GM08714 (cell line): ENCODE measurements around the gene NXF1.
A peak's percentile ranks its signal among the peaks of the same experiment; 100 is the strongest.
"Not testable (repeated sequence)": the region's sequence is repeated elsewhere in the genome, so short reads cannot be mapped to it uniquely, and the experiment has no call there.

Experiments
- H3K4me3 ChIP-seq: fragments of 200-500 bp; sonication (Bioruptor generic); 2 replicates; pipeline ENCODE4 v1.5.1; 2014; ENCODE audit warnings: mild to moderate bottlenecking, low read length, inconsistent platforms
- ZNF274 ChIP-seq: IDR thresholded peaks from 2 replicates; pipeline ENCODE4 v1.6.1; 2012; ENCODE audit warnings: mild to moderate bottlenecking, low read depth, low read length

NXF1 gene

GRCh38 chr11:62841361-62842170 is 36.3 kb upstream of the NXF1 start:
- no peak for TF ChIP-seq ZNF274

DNA sequence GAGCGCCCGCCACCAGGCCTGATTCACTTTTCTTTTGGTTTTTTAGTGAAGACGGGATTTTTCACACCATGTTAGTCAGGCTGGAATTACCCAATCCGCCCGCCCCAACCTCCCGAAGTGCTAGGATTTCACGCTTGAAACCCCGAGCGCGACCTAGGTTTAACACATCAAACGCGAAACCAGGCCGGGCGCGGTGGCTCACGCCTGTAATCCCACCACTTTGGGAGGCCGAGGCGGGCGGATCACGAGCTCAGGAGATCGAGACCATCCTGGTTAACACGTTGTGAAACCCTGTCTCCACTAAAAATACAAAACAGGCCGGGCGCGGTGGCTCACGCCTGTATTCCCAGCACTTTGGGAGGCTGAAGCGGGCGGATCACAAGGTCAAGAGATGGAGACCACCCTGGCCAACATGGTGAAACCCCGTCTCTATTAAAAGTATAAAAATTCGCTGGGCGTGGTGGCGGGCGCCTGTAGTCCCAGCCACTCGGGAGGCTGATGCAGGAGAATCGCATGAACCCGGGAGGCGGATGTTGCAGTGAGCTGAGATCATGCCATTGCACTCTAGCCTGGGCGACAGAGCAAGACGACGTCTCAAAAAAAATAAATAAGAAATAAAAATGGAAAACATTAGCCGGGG is 35.6 kb upstream of the NXF1 start:
- peak overlapping the region; percentile 93 for H3K4me3 ChIP-seq

More at GRCh38 chr11:62841361-62842170, 36.3 kb upstream of the NXF1 start:
- peak overlapping the region; percentile 51; the same call in 1 of the 2 replicates for H3K4me3 ChIP-seq

- peak within 1 kb of the TSS; percentile 93 for H3K4me3 ChIP-seq
- TF ChIP-seq ZNF274 = no peak
Measured at GRCh38 chr11:62839050-62839945, 34.1 kb upstream of the NXF1 start, which contains the start of gene WDR74. TSS of gene WDR74 (minus strand) at chr11:62839590. CDS start at chr11:62839570, 20 bp downstream.

DNA sequence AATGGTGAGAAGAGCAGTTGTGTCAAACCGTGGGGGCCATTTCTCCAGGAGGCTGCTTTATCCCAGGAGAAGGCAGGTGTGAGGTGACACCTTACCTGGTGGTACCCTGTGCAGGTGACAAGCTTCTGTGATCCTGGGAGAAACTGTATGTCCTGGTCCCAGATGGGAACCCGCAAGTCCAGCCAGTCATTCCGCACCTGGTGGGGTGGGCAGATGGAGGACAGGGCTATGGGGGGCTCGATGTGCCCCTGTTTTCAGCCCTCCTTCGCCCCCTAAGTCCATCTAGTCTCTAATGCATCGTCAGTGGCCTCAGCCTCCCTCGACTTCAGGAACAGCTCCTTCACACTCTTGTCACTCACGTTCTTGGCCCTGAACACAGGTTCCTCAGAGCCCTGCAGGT is 30.1 kb upstream of the NXF1 start:
- H3K4me3 ChIP-seq = no peak overlapping the region
- no peak for TF ChIP-seq ZNF274

DNA sequence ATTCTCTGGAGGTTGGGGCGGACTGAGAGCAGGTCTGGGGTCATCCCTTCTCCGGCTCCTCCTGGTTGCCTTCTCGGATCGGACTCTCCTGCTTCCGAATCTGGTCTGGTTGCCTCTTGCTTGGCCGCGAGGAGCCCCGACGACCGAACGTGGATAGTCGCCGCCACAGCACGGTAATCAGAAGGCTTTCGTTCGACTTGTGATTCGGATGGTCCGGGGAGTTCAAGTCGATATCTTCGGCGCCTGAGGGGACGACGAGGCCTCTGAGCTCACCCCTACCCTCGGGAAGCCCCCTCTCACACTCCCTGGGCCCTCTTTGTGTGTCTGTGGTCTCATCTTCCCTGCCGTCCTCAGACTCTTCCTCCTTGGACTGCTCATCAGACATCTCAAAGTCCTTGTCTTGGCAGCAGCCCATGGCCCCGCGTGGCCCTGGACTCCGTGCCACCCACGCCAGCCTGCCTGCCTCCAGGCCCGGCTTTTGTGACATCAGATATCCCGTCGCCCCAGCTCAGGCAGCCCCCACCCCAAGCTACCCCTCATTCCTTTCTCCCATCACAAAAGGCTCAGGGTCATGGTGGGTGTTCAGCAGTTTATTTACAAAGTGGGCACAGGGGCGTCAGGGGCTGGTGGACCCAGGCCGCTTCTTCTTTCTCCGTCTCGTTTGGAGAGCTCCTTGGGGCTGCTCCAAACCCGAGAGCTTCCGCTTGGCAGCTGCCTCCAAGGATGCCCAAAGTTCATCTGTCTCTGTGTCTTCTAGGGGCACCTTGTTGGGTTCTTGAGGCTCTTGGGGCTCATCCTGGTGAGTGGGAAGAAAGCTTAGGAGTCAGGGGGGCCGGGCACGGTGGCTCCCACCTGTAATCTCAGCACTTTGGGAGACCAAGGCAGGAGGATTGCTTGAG is 27.3 kb upstream of the NXF1 start, which contains the start of gene TEX54:
TSS of gene TEX54 (minus strand) at position 506 of the 899 bp plus-strand sequence.
- TF ChIP-seq ZNF274 = no peak

DNA sequence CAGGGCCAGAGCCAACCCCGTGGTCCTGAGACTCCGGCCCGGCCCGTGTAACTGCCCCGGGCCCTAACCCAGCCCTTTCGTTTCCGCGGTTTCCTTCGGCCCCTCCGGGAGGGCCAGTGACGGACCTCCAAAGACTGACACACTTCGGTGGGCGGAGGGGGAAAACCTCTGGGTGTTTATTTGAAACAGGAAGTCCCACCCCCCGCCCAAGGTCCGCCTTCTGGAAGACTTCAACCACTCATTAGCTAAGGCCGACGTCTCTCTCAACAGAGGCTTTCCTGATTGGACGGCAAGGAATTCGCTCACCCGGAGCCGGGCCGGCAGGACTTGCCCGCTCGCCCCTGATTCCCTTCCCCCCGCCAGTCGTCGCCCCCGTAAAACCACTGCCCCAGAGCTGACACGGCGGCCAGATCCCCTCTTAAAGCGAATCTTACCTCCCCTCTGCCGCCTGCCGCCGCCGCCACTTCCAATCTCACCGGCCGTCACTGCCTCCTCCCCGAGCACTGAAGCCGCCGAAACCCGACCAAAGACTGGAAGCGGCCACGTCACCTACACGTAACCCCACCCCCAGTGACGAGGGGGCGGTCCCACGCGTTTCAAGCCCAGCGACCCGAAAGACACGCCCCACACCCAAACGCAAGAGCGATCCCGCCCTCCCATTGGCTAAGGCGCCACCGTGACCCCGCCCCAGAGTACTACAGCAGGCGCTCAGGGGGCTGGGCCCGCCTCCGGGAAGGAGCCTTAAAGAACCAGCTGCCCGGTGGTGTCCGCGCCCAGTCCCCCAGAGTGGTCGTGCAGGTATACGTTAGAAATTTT is 26.5 kb upstream of the NXF1 start, which contains the start of gene STX5:
TSS of gene STX5 (minus strand) at position 532 of the 816 bp plus-strand sequence. CDS start 808 bp downstream, outside the sequence.
- no peak for TF ChIP-seq ZNF274
- H3K4me3 ChIP-seq = peak within 1 kb of the TSS; percentile 92

More for the DNA sequence above, 27.3 kb upstream of the NXF1 start, which contains the start of gene TEX54:
- peak within 1 kb of the TSS; percentile 92 for H3K4me3 ChIP-seq

GRCh38 chr11:62830904-62831519 is 25.8 kb upstream of the NXF1 start:
- peak overlapping the region; percentile 92 for H3K4me3 ChIP-seq
- no peak for TF ChIP-seq ZNF274

DNA sequence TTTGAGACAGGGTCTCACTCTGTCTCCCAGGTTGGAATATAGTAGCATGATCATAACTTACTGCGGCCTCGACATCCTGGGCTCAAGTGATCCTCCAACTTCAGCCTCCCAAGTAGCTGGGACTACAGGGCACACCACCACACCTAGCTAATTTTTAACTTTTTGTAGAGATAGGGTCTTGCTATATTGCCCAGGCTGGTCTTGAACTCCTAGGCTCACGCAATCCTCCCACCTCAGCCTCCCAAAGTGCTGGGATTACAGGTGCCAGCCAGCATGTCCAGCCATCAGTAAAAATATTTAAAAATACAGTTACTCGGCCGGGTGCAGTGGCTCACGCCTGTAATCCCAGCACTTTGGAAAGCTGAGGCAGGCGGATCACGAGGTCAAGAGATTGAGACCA is 22.9 kb upstream of the NXF1 start:
- H3K4me3 ChIP-seq = not testable (repeated sequence)

- no peak for TF ChIP-seq ZNF274
- no peak overlapping the region for H3K4me3 ChIP-seq
Measured at GRCh38 chr11:62823677-62824076, 18.4 kb upstream of the NXF1 start.

GRCh38 chr11:62817129-62817528 is 11.9 kb upstream of the NXF1 start:
- H3K4me3 ChIP-seq = no peak overlapping the region
- TF ChIP-seq ZNF274 = no peak

DNA sequence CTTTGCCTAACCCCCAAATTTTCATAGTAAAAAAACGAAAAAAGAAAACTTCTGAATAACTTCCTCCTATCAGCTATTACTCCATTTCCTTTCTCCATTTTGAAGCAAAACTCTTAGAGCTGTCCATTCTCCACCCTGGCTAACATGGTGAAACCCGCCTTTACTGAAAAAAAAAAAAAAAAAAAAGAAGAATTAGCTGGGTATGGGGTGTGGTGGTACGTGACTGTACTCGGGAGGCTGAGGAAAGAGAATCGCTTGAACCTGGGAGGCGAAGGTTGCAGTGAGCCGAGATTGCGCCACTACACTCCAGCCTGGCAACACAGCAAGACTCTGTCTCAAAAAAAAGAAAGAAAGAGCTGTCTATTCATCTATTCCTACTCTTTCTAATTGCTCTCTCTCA is 11.3 kb upstream of the NXF1 start:
- H3K4me3 ChIP-seq = no peak overlapping the region
- no peak for TF ChIP-seq ZNF274

DNA sequence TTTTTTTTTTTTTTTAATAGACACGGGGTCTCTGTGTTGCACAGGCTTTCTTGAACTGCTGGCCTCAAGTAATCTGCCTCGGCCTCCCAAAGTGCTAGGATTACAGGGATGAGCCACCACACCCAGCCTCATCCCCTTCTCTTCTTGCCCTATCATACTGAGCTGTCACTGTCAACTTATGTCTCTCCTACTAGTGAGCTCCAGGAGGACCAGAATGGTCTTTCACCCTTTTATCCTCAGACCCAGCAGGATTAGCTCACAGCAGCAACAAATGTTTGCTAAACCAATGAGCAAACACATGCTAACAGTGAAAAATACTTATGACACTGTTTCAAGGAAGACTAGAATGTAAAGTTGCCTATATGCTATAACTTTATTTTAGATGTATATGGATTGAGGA is 6.4 kb upstream of the NXF1 start:
- no peak for TF ChIP-seq ZNF274
- H3K4me3 ChIP-seq = no peak overlapping the region
